ENCODE measurements around the gene IMPA2. TPM values are rescaled to one million over a fixed set of nuclear protein-coding genes. Genes with fewer than 3 reads are reported as not detected.

IMPA2 gene
- total RNA-seq, 6 experiments from 2014 or later, result 32.3 to 51.1 (median 45.7) TPM

DNA sequence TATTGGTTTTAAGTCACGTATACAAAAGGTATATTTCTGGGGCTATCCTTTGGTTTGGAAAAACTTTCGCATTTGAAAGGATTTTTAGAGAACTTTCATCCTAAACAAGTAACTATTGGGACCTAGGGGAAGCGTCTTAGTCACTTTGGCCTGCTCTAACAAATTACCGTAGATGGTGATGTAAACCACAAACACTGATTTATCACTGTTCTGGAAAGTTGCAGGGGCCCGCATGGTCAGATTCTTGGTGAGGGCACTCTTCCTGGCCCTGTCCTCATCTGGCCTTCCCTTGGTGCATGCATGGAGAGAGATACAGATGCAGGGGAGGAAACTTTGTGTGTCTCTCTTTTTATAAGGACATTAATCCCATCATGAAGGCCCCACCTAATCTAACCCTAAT, 63.3 kb downstream of the IMPA2 start:
- no peak overlapping the region for H3K27ac ChIP-seq
- intact Hi-C loops (cut with DNase I), result no loop called here
- H3K36me3 ChIP-seq, result no peaks in the 10 kb centered on the region
- no peak for ATAC-seq
- DNase-seq, result no peak
- no peak for TF ChIP-seq POLR2A (IDR thresholded peaks at IDR 0.05)
- TF ChIP-seq, protein P1, sequence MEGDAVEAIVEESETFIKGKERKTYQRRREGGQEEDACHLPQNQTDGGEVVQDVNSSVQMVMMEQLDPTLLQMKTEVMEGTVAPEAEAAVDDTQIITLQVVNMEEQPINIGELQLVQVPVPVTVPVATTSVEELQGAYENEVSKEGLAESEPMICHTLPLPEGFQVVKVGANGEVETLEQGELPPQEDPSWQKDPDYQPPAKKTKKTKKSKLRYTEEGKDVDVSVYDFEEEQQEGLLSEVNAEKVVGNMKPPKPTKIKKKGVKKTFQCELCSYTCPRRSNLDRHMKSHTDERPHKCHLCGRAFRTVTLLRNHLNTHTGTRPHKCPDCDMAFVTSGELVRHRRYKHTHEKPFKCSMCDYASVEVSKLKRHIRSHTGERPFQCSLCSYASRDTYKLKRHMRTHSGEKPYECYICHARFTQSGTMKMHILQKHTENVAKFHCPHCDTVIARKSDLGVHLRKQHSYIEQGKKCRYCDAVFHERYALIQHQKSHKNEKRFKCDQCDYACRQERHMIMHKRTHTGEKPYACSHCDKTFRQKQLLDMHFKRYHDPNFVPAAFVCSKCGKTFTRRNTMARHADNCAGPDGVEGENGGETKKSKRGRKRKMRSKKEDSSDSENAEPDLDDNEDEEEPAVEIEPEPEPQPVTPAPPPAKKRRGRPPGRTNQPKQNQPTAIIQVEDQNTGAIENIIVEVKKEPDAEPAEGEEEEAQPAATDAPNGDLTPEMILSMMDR (IDR thresholded peaks at IDR 0.05), result no peak
- H3K4me3 ChIP-seq, result no peak overlapping the region
- H3K9me3 ChIP-seq, result no peaks in the 10 kb centered on the region
- H3K27me3 ChIP-seq, result no peaks in the 10 kb centered on the region
- 65% methylated on average over 5 of the region's 5 CpGs for WGBS (ENCODE audit: insufficient coverage, low coverage, low lambda C conversion rate, missing lambda C conversion rate)
- H3K4me1 ChIP-seq, result no peaks in the 10 kb centered on the region

DNA sequence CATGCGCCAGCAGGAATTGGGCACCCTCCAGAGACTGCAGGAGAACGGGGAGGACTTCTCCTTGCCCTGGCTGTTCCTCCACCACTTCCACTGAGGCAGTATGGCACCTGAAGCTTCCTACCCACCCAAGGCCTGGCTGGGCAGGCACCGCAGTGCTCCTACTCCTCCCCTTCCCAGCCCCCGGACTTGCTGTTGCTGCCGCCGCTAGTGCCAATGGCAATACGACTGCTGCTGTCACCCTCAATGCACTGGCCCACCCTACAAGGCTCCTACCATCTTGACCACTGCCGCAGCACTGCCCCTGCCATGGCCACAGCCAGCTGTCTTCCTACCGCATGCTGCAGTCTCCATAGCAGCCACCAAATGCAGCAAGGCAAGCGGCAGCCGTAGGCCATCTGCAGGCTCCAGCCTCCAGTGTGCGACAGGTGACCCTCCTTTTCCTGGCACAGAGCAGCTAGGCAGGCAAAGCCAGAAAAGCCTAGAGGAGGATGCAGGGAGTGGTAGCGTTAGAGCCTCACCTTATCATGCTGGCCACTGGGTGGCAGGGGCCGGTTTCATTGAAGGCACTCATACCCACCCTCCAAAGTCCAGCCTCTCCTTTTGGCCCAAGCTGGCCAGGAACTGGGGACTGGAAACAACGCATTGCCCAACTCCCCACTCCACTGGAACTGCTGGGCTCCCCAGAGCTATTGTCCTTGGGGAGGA, 64.9 kb downstream of the IMPA2 start:
- WGBS (ENCODE audit: insufficient coverage, low coverage, low lambda C conversion rate, missing lambda C conversion rate), result 73% methylated on average over 7 of the region's 15 CpGs
- TF ChIP-seq POLR2A (IDR thresholded peaks at IDR 0.05), result no peak
- TF ChIP-seq, protein P1 (IDR thresholded peaks at IDR 0.05), result no peak

DNA sequence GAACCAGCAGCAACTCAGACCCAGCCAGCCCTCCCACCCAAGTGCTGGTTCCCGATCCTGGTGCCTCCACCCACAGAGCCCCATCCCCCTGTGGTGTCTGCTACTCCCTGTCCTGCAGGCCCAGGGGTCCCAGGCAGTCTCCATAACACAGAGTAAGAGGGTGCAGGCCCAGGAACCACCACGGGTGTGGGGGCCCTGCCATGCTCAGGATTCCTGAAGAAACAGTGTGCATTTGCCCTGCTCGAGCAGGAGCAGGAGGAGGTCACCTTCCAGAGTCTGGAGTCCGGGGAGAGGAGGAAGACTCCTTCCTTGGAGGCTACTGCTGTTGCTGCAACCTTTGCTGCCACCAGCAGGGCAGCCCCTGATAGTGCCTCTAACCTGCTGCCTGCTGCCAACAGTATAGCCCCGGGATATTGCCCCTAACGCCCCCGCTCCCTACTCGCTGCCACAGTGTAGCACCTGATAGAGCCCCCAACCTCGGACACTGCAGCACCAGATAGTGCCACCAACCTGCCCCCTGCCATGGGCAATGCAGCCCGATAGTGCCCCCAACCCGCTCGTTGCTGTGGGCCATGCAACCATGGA, 65.5 kb downstream of the IMPA2 start:
- intact Hi-C loops (cut with DNase I), result no loop called here
- ATAC-seq, result no peak
- WGBS (ENCODE audit: insufficient coverage, low coverage, low lambda C conversion rate, missing lambda C conversion rate), result no CpG with 5 or more reads among the region's 12 CpGs

More for the DNA sequence above, 64.9 kb downstream of the IMPA2 start:
- Histone ChIP-seq H3K4me1 (no peaks in the 10 kb centered on the region), H3K4me3 (no peak overlapping the region), H3K27me3 (no peaks in the 10 kb centered on the region), H3K36me3 (no peaks in the 10 kb centered on the region), H3K27ac (no peak overlapping the region), H3K9me3 (no peaks in the 10 kb centered on the region)
- DNase-seq, result no peak
- no peak for ATAC-seq
- intact Hi-C loops (cut with DNase I), result no loop called here

DNA sequence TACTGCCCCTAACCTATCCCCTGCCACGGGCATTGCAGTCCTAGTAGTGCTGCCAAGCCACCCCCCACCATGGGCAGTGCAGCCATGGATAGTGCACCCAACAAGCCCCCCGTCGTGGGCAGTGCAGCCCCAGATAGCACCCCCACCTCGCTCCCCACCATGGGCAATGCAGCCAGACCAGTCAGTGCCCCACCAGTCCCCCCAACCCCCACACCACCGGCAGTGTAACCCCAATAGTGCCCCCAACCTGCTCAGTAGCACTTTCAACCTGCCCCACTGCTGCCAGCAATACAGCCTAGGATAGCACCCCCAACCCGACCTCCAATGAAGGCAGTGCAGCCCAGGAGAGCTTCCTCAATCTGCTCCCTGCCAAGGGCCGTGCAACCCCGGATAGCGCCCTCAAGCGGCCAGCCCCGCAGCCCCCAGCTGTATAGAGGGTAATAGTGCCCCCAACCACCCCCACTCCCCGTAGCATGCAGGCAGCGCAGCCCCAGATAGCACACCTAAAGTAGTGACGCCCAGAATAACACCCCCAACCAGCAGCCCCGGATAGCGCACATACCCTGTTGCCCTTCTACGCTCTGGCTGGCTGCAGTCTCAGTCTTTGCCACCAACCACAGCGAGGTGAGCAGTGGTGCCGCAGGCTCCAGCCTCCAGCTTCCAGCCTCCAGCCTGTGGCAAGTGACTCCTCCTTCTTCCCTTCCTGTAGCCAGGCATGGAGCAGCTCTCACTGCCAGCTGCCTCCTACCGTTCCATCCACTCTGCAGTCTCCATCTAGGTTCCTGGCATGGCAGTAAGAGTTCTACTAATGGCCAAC, 66.9 kb downstream of the IMPA2 start:
- H3K27me3 ChIP-seq, result no peaks in the 10 kb centered on the region
- no peaks in the 10 kb centered on the region for H3K36me3 ChIP-seq
- WGBS (ENCODE audit: insufficient coverage, low coverage, low lambda C conversion rate, missing lambda C conversion rate), result 80% methylated on average over 3 of the region's 20 CpGs
- no peak overlapping the region for H3K27ac ChIP-seq
- intact Hi-C loops (cut with DNase I), result no loop called here
- DNase-seq (no peak), ATAC-seq (peak in 1 of 4 donors; percentile 17)
- TF ChIP-seq POLR2A (IDR thresholded peaks at IDR 0.05), result no peak
- TF ChIP-seq, protein P1 (IDR thresholded peaks at IDR 0.05), result no peak
- H3K4me3 ChIP-seq, result no peak overlapping the region
- H3K4me1 ChIP-seq, result no peaks in the 10 kb centered on the region
- H3K9me3 ChIP-seq, result no peaks in the 10 kb centered on the region

More for the DNA sequence above, 65.5 kb downstream of the IMPA2 start:
- no peak overlapping the region for H3K27ac ChIP-seq
- no peaks in the 10 kb centered on the region for H3K4me1 ChIP-seq
- DNase-seq, result no peak
- no peaks in the 10 kb centered on the region for H3K9me3 ChIP-seq
- H3K27me3 ChIP-seq, result no peaks in the 10 kb centered on the region
- no peak overlapping the region for H3K4me3 ChIP-seq
- TF ChIP-seq, protein P1 (IDR thresholded peaks at IDR 0.05), result no peak
- TF ChIP-seq POLR2A (IDR thresholded peaks at IDR 0.05), result no peak
- H3K36me3 ChIP-seq, result no peaks in the 10 kb centered on the region

All from right lobe of liver (tissue), 6 donors.